HG03066 (cell line): ENCODE measurements around the gene PCA3.

ENCODE experiments used
- ATAC-seq: cut with Tn5 transposase; IDR thresholded peaks from one replicate; pipeline ENCODE4 v1.9.1; 2021; ENCODE audit warnings: low read depth; ENCODE audit not compliant: unreplicated experiment

The PCA3 gene

DNA sequence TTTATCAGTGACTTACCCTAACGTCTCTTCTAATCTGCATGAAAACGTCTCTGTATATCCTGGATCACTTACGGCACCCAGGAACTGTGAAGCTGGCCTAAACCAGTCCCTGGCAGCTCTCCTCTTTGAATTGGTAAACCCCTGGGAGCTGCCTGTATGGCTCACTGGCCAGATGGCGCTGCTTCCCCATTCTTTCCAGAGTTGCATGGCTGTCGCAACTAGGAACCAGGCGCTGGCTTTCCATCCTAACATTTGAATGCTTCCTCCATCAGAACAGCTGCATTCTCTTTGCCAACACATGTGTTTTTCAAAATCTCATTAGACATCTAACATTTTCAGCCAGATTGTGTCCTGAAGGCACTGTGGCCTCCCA lies 8.0 kb upstream of the PCA3 start:
- peak; percentile 13 for ATAC-seq

DNA sequence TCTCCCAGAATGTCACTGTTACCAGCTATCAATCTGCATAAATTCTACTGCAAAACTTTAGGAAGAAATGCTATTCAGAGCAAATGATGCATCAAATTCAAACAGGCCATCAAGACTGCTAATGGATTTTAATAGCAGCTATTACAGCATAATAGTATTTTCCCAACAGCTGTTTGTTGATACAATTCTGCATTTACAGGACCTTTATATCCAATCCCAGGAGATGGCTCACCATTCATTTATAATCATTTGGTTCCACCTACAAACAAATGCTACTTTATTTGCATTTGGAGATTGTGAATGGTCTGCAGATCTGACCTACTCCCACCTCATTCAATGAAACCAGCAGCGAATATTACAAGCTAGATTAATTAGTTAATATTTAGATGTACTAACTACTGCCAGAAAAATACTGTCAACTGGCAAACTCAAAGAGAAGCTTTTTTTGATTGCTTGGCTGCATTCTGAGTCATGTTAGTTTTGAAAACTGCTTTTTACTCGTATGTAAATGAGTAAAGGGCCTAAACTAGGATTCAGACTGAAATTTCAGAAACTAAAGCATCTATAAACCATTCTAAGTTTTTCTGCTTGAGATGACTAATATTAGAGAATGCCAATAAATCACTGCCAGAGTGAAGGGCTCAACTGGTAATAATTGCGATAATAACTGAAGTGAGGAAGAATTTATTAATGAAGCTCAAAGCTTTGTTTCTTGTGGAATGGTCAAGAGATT lies 7.1 kb upstream of the PCA3 start:
- no peak for ATAC-seq

DNA sequence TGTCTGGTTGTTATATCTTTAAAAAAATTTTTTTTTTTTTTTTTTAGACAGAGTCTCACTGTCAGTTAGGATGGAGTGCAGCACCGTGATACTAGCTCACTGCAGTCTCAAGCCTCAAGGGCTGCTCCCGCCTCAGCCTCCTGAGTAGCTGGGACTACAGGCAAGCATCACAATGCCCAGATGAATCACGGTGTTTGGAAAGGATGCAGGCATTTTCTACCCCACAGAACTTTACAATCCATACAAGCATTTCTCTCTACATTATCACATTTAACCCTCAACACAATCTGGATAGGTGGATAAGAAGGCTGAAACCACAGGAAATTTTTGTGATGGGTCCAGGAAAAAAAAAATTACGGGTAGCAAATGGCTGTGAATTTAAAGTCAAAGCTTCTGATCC lies 5.8 kb upstream of the PCA3 start:
- ATAC-seq: no peak

DNA sequence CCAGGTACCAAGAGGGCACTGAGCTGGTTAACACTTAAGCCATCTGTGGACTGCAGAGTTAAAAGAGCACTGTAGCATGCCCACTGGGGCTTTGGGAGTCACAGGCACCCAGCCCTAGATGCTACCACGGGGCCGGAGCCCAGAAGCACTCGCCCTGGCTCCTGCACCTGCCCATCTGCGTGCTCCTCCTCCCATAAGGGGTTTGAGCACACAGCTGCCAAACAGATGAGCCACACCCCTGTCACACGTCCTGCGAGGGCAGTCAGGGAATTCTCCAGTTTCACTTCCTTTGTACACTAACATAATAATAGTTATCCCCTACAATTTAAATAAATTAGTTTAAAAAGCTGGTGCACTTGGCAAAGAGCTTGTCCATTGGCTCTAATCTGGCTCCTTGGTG lies 4.5 kb upstream of the PCA3 start:
- ATAC-seq: no peak

DNA sequence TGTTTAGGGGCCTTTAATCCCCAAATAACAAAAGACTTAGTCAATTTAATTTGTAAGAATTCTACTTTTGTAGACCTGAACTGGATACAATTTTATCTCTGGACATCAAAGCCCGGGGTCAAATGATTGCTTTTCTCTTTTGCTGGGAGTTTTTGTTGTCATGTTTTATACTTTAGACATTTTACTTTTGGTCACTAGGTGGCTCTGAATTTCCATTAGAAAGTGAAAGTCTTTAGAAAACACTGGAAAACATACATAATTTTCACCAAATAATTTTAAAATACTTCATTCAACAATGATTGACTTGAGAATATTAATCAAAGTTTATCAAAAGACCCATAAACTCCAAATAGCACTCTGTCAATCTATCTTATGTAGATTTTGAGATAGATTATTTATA lies 2.8 kb upstream of the PCA3 start:
- ATAC-seq: no peak

DNA sequence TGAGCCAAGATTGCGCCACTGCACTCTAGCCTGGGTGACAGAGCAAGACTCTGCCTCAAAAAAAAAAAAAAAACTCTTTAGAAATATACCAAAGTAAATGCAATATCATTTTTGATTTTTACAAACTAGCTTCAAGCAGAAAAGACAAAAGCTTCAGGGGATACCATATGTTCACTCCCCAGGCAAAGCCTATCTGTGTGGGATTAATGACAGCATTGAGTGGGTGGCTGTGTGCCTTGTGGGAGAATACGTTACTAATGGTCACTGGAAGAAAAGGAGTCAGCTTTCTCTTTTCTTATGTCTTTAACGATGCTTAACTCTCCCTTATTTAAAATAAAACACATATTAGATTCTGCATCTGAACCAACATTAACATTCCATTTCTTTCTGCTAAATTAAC lies 1.9 kb downstream of the PCA3 start:
- no peak for ATAC-seq

DNA sequence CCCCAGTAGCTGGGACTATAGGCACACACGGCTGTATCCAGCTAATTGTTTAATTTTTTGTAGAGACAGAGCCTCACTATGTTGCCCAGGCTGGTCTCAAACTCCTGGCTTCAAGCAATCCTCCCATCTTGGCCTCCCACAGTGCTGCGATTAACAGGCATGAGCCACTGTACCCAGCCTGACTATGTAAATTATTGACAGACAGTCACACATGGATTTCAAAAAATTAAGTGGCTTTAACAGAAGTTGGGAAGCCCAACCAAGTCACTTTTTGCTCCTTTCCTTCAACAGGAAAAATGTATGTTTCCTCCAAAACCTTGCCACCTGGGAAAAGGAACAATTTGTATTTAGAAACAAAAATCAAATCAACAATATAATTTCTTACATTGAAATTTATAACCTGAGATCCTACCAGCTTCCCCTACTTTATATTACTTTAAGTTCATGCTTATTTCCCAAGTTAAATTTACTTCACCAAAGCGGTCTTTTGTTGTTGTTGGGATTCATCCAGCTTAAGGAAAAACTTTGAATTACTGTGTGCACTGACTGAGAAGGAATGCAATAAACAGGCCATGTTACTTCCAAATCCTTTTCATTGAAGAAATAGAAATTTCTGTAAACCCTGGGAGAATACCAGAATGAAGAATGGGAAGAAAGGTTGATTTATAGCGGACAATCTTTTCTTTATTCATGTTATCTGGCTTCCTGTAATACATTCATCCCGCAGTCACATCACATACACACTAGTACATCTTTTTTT lies 8.6 kb downstream of the PCA3 start:
- no peak for ATAC-seq

DNA sequence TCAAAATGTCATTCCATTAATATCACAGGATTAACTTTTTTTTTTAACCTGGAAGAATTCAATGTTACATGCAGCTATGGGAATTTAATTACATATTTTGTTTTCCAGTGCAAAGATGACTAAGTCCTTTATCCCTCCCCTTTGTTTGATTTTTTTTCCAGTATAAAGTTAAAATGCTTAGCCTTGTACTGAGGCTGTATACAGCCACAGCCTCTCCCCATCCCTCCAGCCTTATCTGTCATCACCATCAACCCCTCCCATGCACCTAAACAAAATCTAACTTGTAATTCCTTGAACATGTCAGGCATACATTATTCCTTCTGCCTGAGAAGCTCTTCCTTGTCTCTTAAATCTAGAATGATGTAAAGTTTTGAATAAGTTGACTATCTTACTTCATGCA lies 20.6 kb downstream of the PCA3 start:
- no peak for ATAC-seq

DNA sequence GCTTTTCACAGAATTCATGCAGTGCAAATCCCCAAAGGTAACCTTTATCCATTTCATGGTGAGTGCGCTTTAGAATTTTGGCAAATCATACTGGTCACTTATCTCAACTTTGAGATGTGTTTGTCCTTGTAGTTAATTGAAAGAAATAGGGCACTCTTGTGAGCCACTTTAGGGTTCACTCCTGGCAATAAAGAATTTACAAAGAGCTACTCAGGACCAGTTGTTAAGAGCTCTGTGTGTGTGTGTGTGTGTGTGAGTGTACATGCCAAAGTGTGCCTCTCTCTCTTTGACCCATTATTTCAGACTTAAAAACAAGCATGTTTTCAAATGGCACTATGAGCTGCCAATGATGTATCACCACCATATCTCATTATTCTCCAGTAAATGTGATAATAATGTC lies 21.3 kb downstream of the PCA3 start:
- ATAC-seq: no peak

DNA sequence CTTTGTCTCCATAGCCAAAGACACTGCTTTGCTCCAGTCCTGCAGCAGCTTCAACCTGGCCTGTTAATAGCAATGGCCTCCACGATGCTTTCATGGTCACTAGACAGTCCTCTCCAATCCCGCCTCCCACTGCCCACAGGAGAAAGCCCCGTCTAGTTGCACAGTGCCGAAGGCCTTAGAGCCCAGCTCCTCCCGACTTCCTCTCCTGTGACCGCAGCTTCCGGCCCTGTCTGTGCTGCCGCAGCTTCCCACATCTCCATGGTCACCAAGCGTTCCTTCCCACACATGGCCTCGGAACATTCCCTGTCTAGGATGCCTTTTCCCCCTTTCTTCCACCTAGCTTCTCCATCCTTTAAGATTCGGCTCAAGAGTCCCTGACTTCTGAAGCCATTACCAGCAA lies 23.4 kb downstream of the PCA3 start:
- ATAC-seq: no peak

DNA sequence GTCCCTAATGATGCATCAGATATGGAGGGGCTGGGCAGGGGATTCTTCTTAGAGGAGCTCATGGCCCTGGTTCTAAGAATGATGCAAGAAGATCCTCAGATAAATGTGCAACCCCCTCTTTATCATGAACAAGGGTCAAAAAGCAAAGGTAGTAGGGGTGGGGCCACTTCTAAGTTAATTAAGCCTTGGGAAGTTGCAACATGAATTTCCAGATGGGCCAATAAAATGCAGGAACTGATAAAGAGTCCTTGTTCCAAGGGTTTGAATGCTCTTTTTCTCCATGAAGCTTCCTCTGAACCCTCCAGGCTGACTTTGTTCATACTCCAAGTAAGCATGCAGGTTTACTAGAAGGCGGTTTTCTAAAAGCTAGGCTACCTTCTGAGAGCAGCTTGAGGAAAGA lies 25.6 kb downstream of the PCA3 start:
- no peak for ATAC-seq

DNA sequence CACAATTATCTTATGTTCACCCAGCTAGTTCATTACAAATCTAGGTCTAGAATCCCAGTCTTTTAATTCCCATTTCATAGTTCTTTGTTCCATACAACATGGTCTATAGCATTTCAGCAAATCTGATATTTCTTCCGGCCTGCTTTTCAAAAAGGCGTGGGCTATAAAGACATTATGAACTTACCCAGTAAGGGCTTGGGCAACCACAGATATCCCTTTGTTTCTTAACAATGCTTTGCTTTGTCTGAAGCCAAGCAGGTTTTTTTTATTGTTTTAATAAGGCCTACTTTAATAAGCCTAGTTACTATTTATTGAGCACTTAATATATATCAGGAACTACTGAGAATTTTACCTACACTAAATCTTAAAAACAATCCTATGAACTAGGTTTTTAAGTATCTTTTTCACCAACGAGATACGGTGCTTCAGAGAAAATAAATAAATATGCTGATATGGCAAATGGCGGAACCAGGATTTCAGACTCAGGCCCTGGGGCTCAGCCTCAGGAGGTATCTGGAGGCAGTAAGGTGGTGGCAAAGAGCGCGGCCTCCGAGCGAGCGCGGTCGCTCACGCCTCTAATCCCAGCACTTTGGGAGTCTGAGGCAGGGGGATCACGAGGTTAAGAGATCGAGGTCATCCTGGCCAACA lies 29.7 kb downstream of the PCA3 start:
- ATAC-seq: no peak

DNA sequence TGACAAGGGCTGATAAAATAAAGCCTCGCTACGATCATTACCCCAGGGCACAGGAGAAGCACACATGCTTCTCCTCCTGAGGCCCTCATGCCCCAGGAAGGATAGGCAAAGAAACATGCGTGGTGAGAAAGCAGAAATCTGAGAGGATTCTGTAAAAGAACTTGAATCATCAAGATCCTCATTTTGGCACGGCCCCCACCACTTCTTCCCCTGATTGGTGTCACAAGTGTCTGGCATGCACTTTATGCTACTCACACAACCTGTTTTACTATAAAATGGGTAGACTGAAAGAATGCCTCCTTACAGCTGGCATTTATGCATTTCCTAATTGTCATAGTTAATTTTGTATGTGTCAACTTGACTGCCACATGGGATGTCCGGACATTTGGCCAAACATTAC lies 32.1 kb downstream of the PCA3 start:
- no peak for ATAC-seq

DNA sequence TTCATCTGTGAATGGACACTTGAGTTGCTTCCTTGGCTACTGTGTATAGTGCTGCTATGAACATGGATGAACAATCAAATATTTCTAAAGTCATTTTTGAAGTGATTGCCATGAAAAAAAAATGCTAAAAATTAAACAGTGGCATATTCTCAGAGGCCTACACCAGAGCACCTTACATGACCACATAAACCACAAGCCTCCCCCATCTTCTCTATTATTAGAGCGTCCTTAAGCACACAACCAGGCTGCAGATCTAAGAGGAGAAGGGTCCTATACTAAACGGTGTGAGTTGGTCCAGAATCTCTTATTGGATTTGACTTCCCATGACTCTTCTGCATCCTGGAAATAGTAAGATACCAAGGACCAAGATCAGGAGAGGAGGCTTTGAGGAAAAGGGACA lies 34.3 kb downstream of the PCA3 start:
- ATAC-seq: no peak

DNA sequence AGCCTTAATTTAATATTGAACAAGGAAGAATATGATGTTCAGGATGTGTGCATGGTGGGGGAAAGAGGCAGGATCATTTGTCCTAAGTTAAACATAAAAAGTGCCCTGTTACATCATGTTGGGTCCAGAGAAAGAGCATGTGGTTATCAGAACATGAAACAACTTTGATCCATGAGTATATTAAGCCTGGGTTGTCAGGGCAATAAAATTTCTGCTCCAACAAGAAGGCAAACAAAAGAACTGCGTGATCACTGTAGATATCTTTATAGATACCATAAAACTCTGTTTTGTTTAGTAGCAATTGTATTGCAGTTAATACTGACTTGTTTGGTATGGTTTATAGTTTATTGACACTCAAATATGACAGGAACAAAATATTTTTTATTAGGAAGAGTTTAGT lies 35.2 kb downstream of the PCA3 start:
- ATAC-seq: no peak

DNA sequence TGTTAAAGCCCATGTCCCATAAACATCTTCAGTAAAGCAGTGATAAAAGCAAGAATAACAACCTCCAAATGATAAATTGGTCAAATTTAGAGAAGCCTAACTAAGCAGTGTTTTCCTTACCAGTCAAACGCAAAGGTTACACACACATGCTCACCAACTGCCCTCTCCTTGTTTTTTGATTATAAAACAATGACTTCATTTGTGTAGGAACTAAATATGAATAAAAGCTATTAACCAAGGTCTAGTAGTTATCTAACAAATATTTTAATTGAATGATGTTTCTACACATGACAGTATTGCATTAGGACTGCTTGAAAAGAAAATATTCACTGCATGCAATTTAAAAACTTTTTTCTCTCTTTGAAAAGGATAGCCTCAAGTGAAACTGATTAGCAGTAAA lies 36.7 kb downstream of the PCA3 start:
- no peak for ATAC-seq

DNA sequence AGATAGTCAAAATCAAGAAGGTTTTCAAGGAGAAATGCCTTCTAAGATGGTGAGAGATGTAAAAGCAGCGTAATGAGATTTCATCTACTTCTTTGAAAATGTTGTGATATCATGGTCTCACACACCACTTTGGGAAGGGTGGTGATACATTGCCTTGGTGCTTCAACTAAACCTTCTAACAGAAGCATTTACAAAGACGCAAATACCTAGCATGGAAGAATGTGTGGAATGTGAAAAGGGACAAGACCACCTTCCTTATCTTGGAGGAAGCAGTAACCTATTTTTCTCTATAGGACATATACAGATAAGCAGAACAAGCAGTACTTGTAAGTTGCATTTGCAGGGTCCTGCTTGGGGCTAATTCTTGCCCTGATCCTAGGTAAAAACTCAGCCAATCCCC lies 38.8 kb downstream of the PCA3 start:
- no peak for ATAC-seq

DNA sequence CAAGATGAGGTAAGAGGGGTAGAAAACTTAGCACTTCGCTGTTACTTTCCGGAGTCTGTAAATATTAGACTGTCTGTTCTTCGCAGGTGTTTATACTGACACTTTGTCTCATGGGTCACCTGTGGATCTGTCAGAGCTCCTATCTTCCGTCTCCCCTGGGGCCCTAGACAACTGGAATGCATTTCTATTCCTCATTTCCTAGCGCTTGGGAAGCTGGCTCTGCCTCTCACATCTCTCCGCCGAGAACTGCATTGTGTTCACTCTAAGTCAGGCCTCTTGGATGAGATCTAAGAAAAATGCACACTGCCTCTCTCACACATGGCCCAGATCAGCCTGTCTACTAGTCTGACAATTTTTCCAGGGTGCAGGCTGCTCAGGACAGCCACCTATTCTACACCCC lies 39.5 kb downstream of the PCA3 start:
- no peak for ATAC-seq

DNA sequence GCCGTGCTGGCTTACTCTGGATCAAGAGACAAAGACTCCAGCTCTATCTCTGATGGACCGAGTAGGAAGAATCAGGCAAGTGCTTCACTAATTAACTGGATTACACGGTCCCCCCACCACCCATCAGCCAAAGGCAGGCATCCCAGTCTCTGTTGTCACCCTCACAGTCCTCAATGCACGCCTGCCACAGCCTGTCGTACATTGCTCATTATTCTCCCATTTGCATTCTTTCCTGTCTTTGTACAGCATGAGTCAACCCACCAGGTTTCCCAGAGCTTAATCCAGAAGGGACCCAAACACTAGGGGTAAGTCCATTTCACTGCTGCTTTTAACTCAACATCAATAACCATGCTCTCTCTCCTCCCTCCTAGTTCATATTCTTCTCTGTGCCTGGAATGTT lies 44.4 kb downstream of the PCA3 start:
- no peak for ATAC-seq

DNA sequence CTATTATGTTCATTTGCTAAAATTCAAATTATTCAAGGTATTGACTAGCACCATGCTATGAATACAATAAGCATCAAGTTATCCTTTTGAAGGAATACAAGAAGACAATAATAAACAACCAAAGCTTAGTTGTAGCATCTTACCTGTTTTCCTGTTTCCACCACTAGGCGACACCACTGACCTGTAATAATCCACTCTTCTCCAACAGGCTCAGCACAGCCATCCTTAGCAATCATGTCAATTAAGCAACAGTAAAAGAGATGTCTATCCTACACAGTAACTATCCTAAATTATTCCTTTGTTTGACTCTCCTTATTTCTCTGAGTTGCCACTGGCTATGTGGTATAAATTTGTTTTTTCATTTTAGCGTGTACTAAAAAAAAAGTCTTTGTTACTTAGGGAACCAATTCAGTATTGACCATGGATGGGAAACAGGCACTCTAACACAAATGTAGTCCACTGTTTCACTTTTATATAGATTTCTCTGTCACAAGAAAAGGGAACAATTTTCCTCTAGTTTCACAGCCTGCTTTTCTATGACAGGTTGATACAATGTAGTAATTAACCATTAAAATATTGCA lies 46.2 kb downstream of the PCA3 start:
- ATAC-seq: peak; percentile 83

DNA sequence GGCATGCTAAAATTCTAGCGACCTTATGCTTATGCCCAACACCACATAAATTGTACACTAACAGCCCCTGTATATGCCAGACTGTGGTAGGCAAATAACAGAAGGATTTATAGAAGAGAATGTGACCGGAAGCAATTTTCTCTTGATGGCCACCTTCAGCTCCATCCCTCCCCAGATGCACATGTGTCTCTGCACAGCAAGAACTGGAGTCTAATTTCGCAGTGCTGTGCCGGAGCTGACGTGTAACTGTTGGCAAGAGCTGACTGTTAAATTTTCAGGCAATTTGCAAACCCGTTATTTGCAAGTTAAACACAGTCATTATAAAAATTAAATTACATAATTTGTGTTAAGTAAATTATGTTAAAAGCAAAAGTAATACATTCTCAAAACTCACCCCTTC lies 48.4 kb downstream of the PCA3 start:
- ATAC-seq: no peak

DNA sequence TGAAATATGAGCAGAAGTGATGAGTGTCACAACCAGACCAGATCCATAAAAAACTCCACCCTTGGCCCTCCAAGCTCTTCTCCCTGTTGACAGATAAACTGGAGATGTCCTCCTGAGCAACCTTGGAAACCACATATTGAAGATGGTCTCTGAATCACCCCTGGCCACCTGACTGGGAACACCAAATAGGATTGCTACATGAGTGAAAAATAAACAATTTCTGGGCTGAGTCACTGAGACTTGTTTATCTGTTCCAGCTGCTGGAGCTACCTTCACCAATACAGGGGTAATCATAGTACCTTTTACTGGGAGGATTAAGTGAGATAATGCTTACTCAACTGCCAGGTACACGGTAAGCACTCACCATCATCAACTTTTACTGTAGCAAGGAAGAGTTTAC lies 53.3 kb downstream of the PCA3 start:
- no peak for ATAC-seq
